ENCODE measurements around the gene XYLT1. TPM values are rescaled to one million over a fixed set of nuclear protein-coding genes. Genes with fewer than 3 reads are reported as not detected.

Gene XYLT1
- total and polyA plus RNA-seq, 9 of the 15 experiments (the other 6 are each of a cell fraction or from before 2014, with no cell fraction given): 0.03 to 0.09 (median 0.08) TPM; not detected in 6

GRCh38 chr16:17176199-17176598, 294.6 kb downstream of the XYLT1 start:
- Histone ChIP-seq H3K27me3 (ENCODE audit: control insufficient read depth in 2 of 2, insufficient read depth in 2 of 2, low read length in 2 of 2) (peaks cover 5 to 21% of the 10 kb centered on the region in 2 experiments; a peak in 4 of 5 replicates), H3K4me1 (replicated peaks in 1 of 2; ENCODE audit: control insufficient read depth in 2 of 2, insufficient read depth in 2 of 2, low read length in 2 of 2) (no peaks in the 10 kb centered on the region), H2AFZ (ENCODE audit: low read depth, low read length) (no peak overlapping the region), H3K9me3 (replicated peaks; ENCODE audit: control insufficient read depth, insufficient read depth, low read depth, low read length) (no peaks in the 10 kb centered on the region), H3K27ac (ENCODE audit: extremely low read depth, low read depth, low read length) (no peak overlapping the region), H3K9me1 (ENCODE audit: control insufficient read depth, insufficient read depth, low read length) (no peaks in the 10 kb centered on the region), H3K36me3 (ENCODE audit: control insufficient read depth, insufficient read depth, low read length) (no peaks in the 10 kb centered on the region), H3K4me3 (no peak overlapping the region), H4K20me1 (replicated peaks; ENCODE audit: control insufficient read depth, insufficient read depth, low read length) (no peaks in the 10 kb centered on the region; the same call in 1 of the 2 replicates), H3K4me2 (ENCODE audit: insufficient read depth, low read length) (no peak overlapping the region), H3K79me2 (ENCODE audit: control insufficient read depth, insufficient read depth, low read length) (no peaks in the 10 kb centered on the region), H3K9ac (ENCODE audit: insufficient read depth in 1 of 2, low read depth in 2 of 2, low read length in 2 of 2) (no peak overlapping the region)
- 0% methylated on average over 6 of the region's 6 CpGs for WGBS (ENCODE audit: insufficient coverage, low coverage, missing lambda C conversion rate)
- BruUV-seq (replicated peaks): no TSS peak
- ChIA-PET CTCF (ENCODE audit: low intra/inter-chr PET ratio) (no interaction called here), POLR2A (no interaction called here)
- ATAC-seq (no peak), DNase-seq (ENCODE audit: extremely low read depth in 1 of 4, low spot score in 3 of 4) (no peak), FAIRE-seq (no peak)
- TF ChIP-seq ZNF445 (CRISPR knock-in tag; IDR thresholded peaks at IDR 0.05; ENCODE audit: low read depth) (no peak), RBM25 (IDR thresholded peaks at IDR 0.05; ENCODE audit: low read depth, low read length, severe bottlenecking) (peak; percentile 57)
- intact Hi-C loops (cut with micrococcal nuclease): no loop called here
- in situ Hi-C loops (cut with MboI): no loop called here

- intact Hi-C loops (cut with micrococcal nuclease): no loop called here
- Histone ChIP-seq H3K27me3 (ENCODE audit: control insufficient read depth in 2 of 2, insufficient read depth in 2 of 2, low read length in 2 of 2) (peaks cover 13 to 27% of the 10 kb centered on the region in 2 experiments), H3K79me2 (ENCODE audit: control insufficient read depth, insufficient read depth, low read length) (no peaks in the 10 kb centered on the region), H3K9me1 (ENCODE audit: control insufficient read depth, insufficient read depth, low read length) (no peaks in the 10 kb centered on the region), H3K4me2 (ENCODE audit: insufficient read depth, low read length) (no peak overlapping the region), H3K9me3 (replicated peaks; ENCODE audit: control insufficient read depth, insufficient read depth, low read depth, low read length) (no peaks in the 10 kb centered on the region), H3K27ac (ENCODE audit: extremely low read depth, low read depth, low read length) (no peak overlapping the region), H3K4me1 (replicated peaks in 1 of 2; ENCODE audit: control insufficient read depth in 2 of 2, insufficient read depth in 2 of 2, low read length in 2 of 2) (no peaks in the 10 kb centered on the region), H3K36me3 (ENCODE audit: control insufficient read depth, insufficient read depth, low read length) (no peaks in the 10 kb centered on the region), H2AFZ (ENCODE audit: low read depth, low read length) (no peak overlapping the region), H3K4me3 (no peak overlapping the region), H3K9ac (ENCODE audit: insufficient read depth in 1 of 2, low read depth in 2 of 2, low read length in 2 of 2) (no peak overlapping the region), H4K20me1 (replicated peaks; ENCODE audit: control insufficient read depth, insufficient read depth, low read length) (no peaks in the 10 kb centered on the region; the same call in 1 of the 2 replicates)
- TF ChIP-seq ZNF143 (CRISPR knock-in tag; IDR thresholded peaks at IDR 0.05) (no peak), SIN3B (IDR thresholded peaks at IDR 0.05; ENCODE audit: low read depth) (no peak), POLR2B (IDR thresholded peaks at IDR 0.05; ENCODE audit: low read depth, partially characterized antibody) (no peak), XRCC4 (IDR thresholded peaks at IDR 0.05; ENCODE audit: extremely low read depth, insufficient read depth, insufficient read length) (no peak), TFE3 (CRISPR knock-in tag; IDR thresholded peaks at IDR 0.05) (peak; percentile 8; the same call in 1 of the 2 replicates), CHD4 (IDR thresholded peaks at IDR 0.05; ENCODE audit: insufficient read depth, insufficient replicate concordance, low read depth, low read length, poor library complexity, severe bottlenecking) (no peak), EGR1 (conservative IDR thresholded peaks at IDR 0.05) (no peak), TFAP4 (CRISPR knock-in tag; IDR thresholded peaks at IDR 0.05; ENCODE audit: borderline replicate concordance) (no peak)
- DNase-seq (ENCODE audit: extremely low read depth in 1 of 4, low spot score in 3 of 4): no peak
- no peak for ATAC-seq
- FAIRE-seq: no peak
- 1% methylated on average over 6 of the region's 6 CpGs for WGBS (ENCODE audit: insufficient coverage, low coverage, missing lambda C conversion rate)
- CTCF ChIA-PET (ENCODE audit: low intra/inter-chr PET ratio): no interaction called here
- in situ Hi-C loops (cut with MboI): no loop called here
- POLR2A ChIA-PET: interaction anchor here (1.0 kb wide), 1 partner anchor 12 kb away, joined by 4 read pairs; no protein-coding TSS in a partner anchor
- no TSS peak for BruUV-seq (replicated peaks)
Observed at GRCh38 chr16:17173281-17173680, 297.5 kb downstream of the XYLT1 start.

Measured in K562 (cell line).